Daoy (cell line): ENCODE results near the gene CORO7. TPM values are rescaled to one million over a fixed set of nuclear protein-coding genes. Genes with fewer than 3 reads are reported as not detected.
A peak's percentile ranks its signal among the peaks of the same experiment; 100 is the strongest.
"Not testable (repeated sequence)": the region's sequence is repeated elsewhere in the genome, so short reads cannot be mapped to it uniquely, and the experiment has no call there.

Experiments used
- DNase-seq: peaks from one replicate; pipeline ENCODE4 v3.0.0-alpha.2; 2015; ENCODE audit warnings: low read depth
- total RNA-seq: library from RNA; depleted of rRNA; stranded (reverse); fragments of >200 nt; shearing (Covaris generic); gene quantifications from 2 replicates; pipeline ENCODE4 v1.2.3, GENCODE V29; 2014

The CORO7 gene
- total RNA-seq, 1 experiment from 2014 or later = 7.0 TPM

- peak; percentile 78 for DNase-seq
Observed at GRCh38 chr16:4402439-4403132, 13.8 kb downstream of the CORO7 start.

GRCh38 chr16:4401510-4401909 is 14.9 kb downstream of the CORO7 start:
- DNase-seq = no peak

DNA sequence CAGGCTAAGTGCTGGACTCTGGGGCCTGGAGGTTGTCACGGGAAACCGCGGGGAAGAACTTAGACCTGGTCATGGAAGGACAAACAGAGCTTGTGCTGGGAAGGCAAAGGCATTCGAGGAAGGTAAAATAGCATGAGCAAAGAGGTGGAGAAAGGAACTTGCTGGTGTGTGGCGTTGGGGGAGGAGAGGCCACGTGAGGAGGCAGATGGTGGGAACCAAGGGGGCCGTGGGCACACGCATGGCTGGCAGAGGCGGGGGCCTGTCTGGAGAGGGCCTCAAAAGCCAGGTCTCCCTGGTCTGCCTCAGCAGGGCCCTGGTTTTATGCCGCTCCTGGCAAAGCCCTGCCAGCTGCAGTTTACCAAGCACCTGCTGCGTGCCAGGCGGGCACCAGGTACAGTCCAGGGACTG is 15.3 kb downstream of the CORO7 start:
- DNase-seq = no peak

- no peak for DNase-seq
Observed at GRCh38 chr16:4399001-4399730, 17.2 kb downstream of the CORO7 start.

DNA sequence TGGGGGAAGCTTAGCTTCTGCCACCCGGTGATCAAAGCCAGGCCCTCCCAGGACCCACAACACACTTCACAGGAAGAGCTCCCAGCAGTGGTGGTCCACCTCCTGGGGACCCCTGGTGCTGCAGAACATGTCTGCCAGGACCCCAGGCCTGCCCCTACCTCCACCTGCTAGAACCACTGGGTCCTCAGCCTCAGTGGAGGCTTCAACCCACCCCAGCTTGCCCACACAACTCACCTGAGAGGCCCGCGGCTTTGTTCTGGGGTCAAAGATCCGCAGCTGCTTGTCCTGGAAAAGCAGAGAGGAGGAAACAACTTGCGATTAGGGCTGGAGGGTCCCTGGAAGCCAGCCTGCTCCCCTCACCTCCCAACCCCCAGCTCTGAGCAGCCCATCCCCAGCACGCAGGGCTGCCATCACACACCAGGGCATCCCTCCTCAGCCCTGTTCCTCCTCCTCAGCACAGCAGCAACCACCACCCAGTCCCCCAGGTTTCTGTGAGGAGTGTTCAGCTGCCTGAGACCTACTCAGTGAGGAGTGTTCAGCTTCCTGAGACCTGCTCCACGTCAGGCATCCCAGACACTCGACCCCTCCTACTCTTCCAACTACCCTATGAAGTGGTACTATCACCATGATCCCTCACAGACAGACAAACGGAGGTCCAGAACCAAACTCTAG is 21.2 kb downstream of the CORO7 start:
- no peak for DNase-seq

- DNase-seq = not testable (repeated sequence)
Observed at GRCh38 chr16:4393850-4394249, 22.5 kb downstream of the CORO7 start.

DNA sequence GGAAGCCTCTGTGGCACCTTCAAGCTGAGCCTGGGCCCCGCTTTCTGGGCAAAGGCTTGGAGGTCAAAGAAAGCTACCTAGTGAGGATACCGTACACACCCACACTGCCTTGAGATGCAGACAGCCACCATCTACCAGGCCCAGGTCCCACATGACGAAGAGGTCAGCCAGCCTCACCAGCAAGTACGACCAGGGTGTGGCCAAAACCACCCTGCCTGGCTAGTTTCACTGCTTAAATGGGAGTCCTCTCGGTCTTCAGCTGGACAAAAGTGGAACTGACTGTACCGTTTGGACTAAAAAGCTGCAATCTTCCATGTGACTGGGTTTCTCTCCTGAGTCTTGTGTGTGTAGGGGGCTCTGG is 23.2 kb downstream of the CORO7 start:
- no peak for DNase-seq

GRCh38 chr16:4392382-4393239 is 23.8 kb downstream of the CORO7 start:
- peak; percentile 82 for DNase-seq

- no peak for DNase-seq
Observed at GRCh38 chr16:4391631-4392381, 24.6 kb downstream of the CORO7 start.

DNA sequence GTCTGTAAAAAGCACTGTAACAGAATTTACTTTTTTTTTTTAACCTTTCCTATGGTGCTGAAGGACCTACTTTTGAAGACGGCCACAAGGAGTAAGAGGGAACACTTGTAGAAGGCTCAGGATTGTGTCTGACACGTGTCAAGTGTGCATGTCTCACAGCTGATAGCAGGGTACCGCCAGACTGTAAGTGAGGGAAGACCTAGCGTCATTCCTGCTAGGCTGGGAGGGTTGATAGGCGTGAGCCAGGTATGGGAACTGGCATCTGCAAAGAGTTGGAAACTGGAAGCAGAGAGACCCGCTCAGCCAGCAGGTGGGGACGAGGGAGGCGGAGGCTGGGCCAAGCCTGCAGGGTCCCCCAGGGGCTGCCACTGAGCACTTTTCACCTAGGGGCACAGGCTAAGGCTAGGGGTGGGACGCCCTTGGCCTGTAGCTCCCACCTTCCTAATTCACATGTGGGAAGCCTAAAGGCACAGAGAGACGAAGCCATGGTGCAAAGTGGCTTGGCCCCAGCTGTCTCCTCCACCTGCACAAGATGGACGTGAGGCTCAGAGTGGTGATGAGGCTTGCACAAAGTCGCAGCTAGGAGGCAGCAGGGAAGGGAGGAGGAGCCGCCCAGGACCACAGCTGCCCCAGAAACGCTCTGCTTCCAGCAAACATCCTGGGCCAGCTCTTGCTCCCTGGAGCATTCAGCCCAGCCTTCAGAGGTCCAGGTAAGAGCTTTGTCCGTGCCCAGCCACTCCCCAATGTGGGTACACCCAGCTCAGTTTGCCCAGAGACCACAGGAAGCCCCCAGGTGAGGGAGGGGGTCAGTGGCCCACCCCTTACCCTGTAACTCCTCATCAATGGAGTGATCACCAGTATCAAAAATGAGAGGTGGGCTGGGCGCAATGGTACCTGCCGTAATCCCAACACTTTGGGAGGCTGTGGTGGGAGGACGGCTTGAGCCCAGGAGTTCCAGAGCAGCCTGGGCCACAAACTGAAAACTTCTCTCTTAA is 25.8 kb downstream of the CORO7 start:
- DNase-seq = no peak

GRCh38 chr16:4389051-4389955 is 27.1 kb downstream of the CORO7 start:
- no peak for DNase-seq

- DNase-seq = no peak
Observed at GRCh38 chr16:4388271-4389021, 27.9 kb downstream of the CORO7 start.

- no peak for DNase-seq
Observed at GRCh38 chr16:4387781-4388180, 28.6 kb downstream of the CORO7 start.

GRCh38 chr16:4386951-4387565 is 29.3 kb downstream of the CORO7 start:
- no peak for DNase-seq

- no peak for DNase-seq
Observed at GRCh38 chr16:4386451-4386805, 30.0 kb downstream of the CORO7 start.

DNA sequence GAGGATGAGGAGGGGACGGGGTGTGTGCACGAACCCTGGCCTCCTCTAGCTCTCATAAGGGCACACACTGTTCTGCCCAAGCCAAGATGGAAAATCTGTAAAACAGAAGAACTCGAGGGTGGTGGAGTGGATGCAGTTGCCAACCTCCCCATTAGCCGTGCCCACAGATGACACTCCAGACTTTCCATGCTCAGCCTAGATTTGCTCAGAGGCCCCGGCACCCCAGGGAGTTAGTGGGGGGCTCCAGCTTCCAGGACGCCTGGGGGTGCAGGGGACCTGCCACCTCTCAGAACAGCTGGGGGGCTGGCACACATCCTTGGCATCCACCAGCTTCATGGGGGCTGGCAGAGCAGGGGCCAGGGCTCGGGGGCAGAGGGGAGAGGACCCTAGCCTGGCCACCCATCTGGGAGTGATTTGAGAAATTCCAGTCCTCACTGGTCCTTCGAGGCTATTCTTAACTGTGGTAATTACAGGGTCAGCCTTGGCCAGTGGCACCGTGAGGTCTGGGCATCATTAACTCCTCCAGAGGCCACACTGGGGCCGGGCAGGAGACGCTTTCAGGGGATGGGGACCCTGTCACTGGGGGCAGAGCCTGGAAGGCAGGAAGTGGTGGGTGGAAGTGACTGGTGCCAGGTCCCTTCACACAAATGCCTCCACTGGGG is 30.5 kb downstream of the CORO7 start:
- no peak for DNase-seq

- no peak for DNase-seq
Observed at GRCh38 chr16:4385066-4385788, 31.2 kb downstream of the CORO7 start.
